GM19099 (cell line): ENCODE data around the gene NAXE.

Experiments used
- POLR2A ChIP-seq: IDR thresholded peaks from 3 replicates; pipeline ENCODE4 v1.6.1; 2011; ENCODE audit warnings: low read depth; ENCODE audit not compliant: insufficient read length; ENCODE audit errors: extremely low read depth

NAXE gene

GRCh38 chr1:156591432-156592157 lies at the start of gene NAXE:
TSS of gene NAXE (plus strand) at chr1:156591776. CDS start at chr1:156591805, 29 bp downstream.
- peak; percentile 96 for TF ChIP-seq POLR2A

GRCh38 chr1:156543066-156543465 lies 48.5 kb upstream of the NAXE start:
- TF ChIP-seq POLR2A: no peak

GRCh38 chr1:156544592-156545102 lies 46.9 kb upstream of the NAXE start:
- no peak for TF ChIP-seq POLR2A

- no peak for TF ChIP-seq POLR2A
These were observed 45.3 kb upstream of the NAXE start for GRCh38 chr1:156546267-156546666.

GRCh38 chr1:156547434-156547833 lies 44.1 kb upstream of the NAXE start:
- TF ChIP-seq POLR2A: no peak

GRCh38 chr1:156547982-156548381 lies 43.6 kb upstream of the NAXE start:
- no peak for TF ChIP-seq POLR2A

- no peak for TF ChIP-seq POLR2A
These were observed 42.2 kb upstream of the NAXE start for GRCh38 chr1:156549390-156549789.

GRCh38 chr1:156549831-156550230 lies 41.7 kb upstream of the NAXE start:
- no peak for TF ChIP-seq POLR2A

- TF ChIP-seq POLR2A: no peak
These were observed 41.2 kb upstream of the NAXE start for GRCh38 chr1:156550346-156550745.

- TF ChIP-seq POLR2A: no peak
These were observed 40.4 kb upstream of the NAXE start for GRCh38 chr1:156551066-156551643.

GRCh38 chr1:156551869-156552268 lies 39.7 kb upstream of the NAXE start:
- TF ChIP-seq POLR2A: no peak

- TF ChIP-seq POLR2A: no peak
These were observed 39.1 kb upstream of the NAXE start for GRCh38 chr1:156552518-156552917.

- TF ChIP-seq POLR2A: no peak
These were observed 37.6 kb upstream of the NAXE start for GRCh38 chr1:156553860-156554485.

- TF ChIP-seq POLR2A: no peak
These were observed 36.6 kb upstream of the NAXE start for GRCh38 chr1:156554971-156555370.

GRCh38 chr1:156555715-156556114 lies 35.9 kb upstream of the NAXE start:
- TF ChIP-seq POLR2A: no peak

GRCh38 chr1:156556354-156556753 lies 35.2 kb upstream of the NAXE start:
- TF ChIP-seq POLR2A: no peak
